IMR-90 (cell line): ENCODE results near the gene DOCK1. TPM values are rescaled to one million over a fixed set of nuclear protein-coding genes. Genes with fewer than 3 reads are reported as not detected.

ENCODE experiments used
- ATAC-seq: fragments of 200-7000 bp; cut with Tn5 transposase; 2 replicates; pipeline ENCODE4 v1.9.1; 2020; ENCODE audit warnings: low read depth, mild to moderate bottlenecking, moderate library complexity
- BruUV-seq: library from RNA; stranded (reverse); fragments of 400-500 nt; replicated peaks from 2 replicates; lab custom pipeline; 2021; lab: Mats Ljungman, UMichigan
- CTCF ChIA-PET: fragments of 300-600 bp; formaldehyde crosslinking; extraction: SDS; loops from one replicate; lab custom pipeline; 2021; ENCODE audit warnings: antibody characterized with exemption; lab: Yijun Ruan, JAX
- POLR2A ChIA-PET: fragments of 300-600 bp; sonication (Branson Sonifier 250); formaldehyde crosslinking; loops from one replicate; lab custom pipeline; 2022; ENCODE audit warnings: antibody characterized with exemption; ENCODE audit not compliant: unreplicated experiment; lab: Charles Lee
- DNase-seq: peaks from one replicate; pipeline ENCODE4 v3.0.0; 2013
- H2AFZ ChIP-seq: replicated peaks from 2 replicates; pipeline ENCODE3; 2013; ENCODE audit warnings: low read length, mild to moderate bottlenecking; ENCODE audit not compliant: poor library complexity
- H2AK5ac ChIP-seq: 2 replicates; pipeline ENCODE4 v1.6.1; 2013; ENCODE audit warnings: low read depth, low read length, inconsistent platforms
- H2AK9ac ChIP-seq: replicated peaks from 2 replicates; pipeline ENCODE3; 2013; ENCODE audit warnings: mild to moderate bottlenecking, low read depth, low read length, moderate library complexity; ENCODE audit not compliant: poor library complexity
- H2BK120ac ChIP-seq: 2 replicates; pipeline ENCODE4 v1.6.1; 2013; ENCODE audit warnings: low read depth, low read length, inconsistent platforms
- H2BK15ac ChIP-seq: 3 replicates; pipeline ENCODE4 v1.6.1; 2013; ENCODE audit warnings: low read depth, low read length, inconsistent platforms
- H2BK20ac ChIP-seq: 2 replicates; pipeline ENCODE4 v1.6.1; 2013; ENCODE audit warnings: low read depth, mild to moderate bottlenecking, inconsistent platforms, low read length, moderate library complexity
- H2BK5ac ChIP-seq: 2 replicates; pipeline ENCODE4 v1.6.1; 2013; ENCODE audit warnings: mild to moderate bottlenecking, low read depth, low read length, inconsistent platforms; ENCODE audit not compliant: poor library complexity, severe bottlenecking
- H3K14ac ChIP-seq: replicated peaks from 2 replicates; pipeline ENCODE4 v1.6.1; 2013; ENCODE audit warnings: low read depth, low read length, inconsistent platforms
- H3K18ac ChIP-seq: 2 replicates; pipeline ENCODE4 v1.6.1; 2013; ENCODE audit warnings: low read depth, low read length, control low read depth
- H3K23ac ChIP-seq: 2 replicates; pipeline ENCODE4 v1.6.1; 2013; ENCODE audit warnings: low read depth, low read length, inconsistent platforms
- H3K27ac ChIP-seq: 2 replicates; pipeline ENCODE4 v1.5.1; 2013; ENCODE audit warnings: mild to moderate bottlenecking, control low read depth, low read length; ENCODE audit not compliant: insufficient read depth
- H3K27me3 ChIP-seq: 2 replicates; pipeline ENCODE4 v1.6.1; 2013; ENCODE audit warnings: low read length; ENCODE audit not compliant: control insufficient read depth, insufficient read depth
- H3K36me3 ChIP-seq: 2 replicates; pipeline ENCODE4 v1.6.1; 2013; ENCODE audit warnings: low read length, mixed read lengths; ENCODE audit not compliant: control insufficient read depth, insufficient read depth
- H3K4ac ChIP-seq: 2 replicates; pipeline ENCODE4 v1.6.1; 2013; ENCODE audit warnings: low read depth, low read length, inconsistent platforms
- H3K4me1 ChIP-seq: 2 replicates; pipeline ENCODE4 v1.6.1; 2013; ENCODE audit warnings: low read length, mixed read lengths; ENCODE audit not compliant: control insufficient read depth, insufficient read depth
- H3K4me2 ChIP-seq: 2 replicates; pipeline ENCODE4 v1.6.1; 2013; ENCODE audit warnings: low read depth, mild to moderate bottlenecking, control low read depth, low read length, moderate library complexity
- H3K4me3 ChIP-seq: 2 replicates; pipeline ENCODE4 v1.5.1; 2013; ENCODE audit warnings: low read depth, mild to moderate bottlenecking, control low read depth, low read length, moderate library complexity; ENCODE audit not compliant: insufficient read depth
- H3K56ac ChIP-seq: 2 replicates; pipeline ENCODE4 v1.6.1; 2013; ENCODE audit warnings: low read length, inconsistent platforms; ENCODE audit not compliant: insufficient read depth; ENCODE audit errors: extremely low read depth
- H3K79me1 ChIP-seq, 2 experiments: 2 replicates each; pipeline ENCODE4 v1.6.1; 2013; ENCODE audit warnings: low read length in 2 of 2, inconsistent platforms in 1 of 2, low read depth in 1 of 2
- H3K9ac ChIP-seq: 2 replicates; pipeline ENCODE4 v1.6.1; 2013; ENCODE audit warnings: low read depth, low read length, control low read depth
- H3K9me1 ChIP-seq: 2 replicates; pipeline ENCODE4 v1.6.1; 2013; ENCODE audit warnings: low read length, inconsistent platforms; ENCODE audit not compliant: insufficient read depth
- H3K9me3 ChIP-seq: 2 replicates; pipeline ENCODE4 v1.6.1; 2013; ENCODE audit warnings: low read length; ENCODE audit not compliant: control insufficient read depth, insufficient read depth
- H4K20me1 ChIP-seq: 2 replicates; pipeline ENCODE4 v1.6.1; 2013; ENCODE audit warnings: low read length, inconsistent platforms; ENCODE audit not compliant: insufficient read depth
- H4K5ac ChIP-seq: 2 replicates; pipeline ENCODE4 v1.6.1; 2013; ENCODE audit warnings: mild to moderate bottlenecking, low read depth, low read length, control low read depth
- H4K8ac ChIP-seq, 2 experiments: 2 replicates each; pipeline ENCODE4 v1.6.1; 2013; ENCODE audit warnings: low read depth in 2 of 2, low read length in 2 of 2, control low read depth in 1 of 2, inconsistent platforms in 1 of 2
- H4K91ac ChIP-seq: 2 replicates; pipeline ENCODE4 v1.6.1; 2013; ENCODE audit warnings: low read depth, low read length, inconsistent platforms; ENCODE audit not compliant: insufficient read depth
- BHLHE40 ChIP-seq: fragments of 150-350 bp; IDR thresholded peaks from 2 replicates; pipeline ENCODE4 v1.6.1; 2016; ENCODE audit warnings: mild to moderate bottlenecking, low read depth, low read length
- CEBPB ChIP-seq: IDR thresholded peaks from 2 replicates; pipeline ENCODE4 v1.6.1; 2012; ENCODE audit warnings: low read depth, low read length, improper control_type of control experiment
- CHD1 ChIP-seq: IDR thresholded peaks from 2 replicates; pipeline ENCODE4 v1.6.1; 2012; ENCODE audit warnings: low read depth, low read length, improper control_type of control experiment
- MAFK ChIP-seq: IDR thresholded peaks from 2 replicates; pipeline ENCODE4 v1.6.1; 2012; ENCODE audit warnings: low read depth, low read length, improper control_type of control experiment
- MAZ ChIP-seq: IDR thresholded peaks from 2 replicates; pipeline ENCODE4 v1.6.1; 2012; ENCODE audit warnings: low read depth, mild to moderate bottlenecking, low read length, improper control_type of control experiment, moderate library complexity, borderline replicate concordance
- MXI1 ChIP-seq: IDR thresholded peaks from 2 replicates; pipeline ENCODE4 v1.6.1; 2012; ENCODE audit warnings: low read depth, mild to moderate bottlenecking, low read length, moderate library complexity, borderline replicate concordance
- NFE2L2 ChIP-seq: fragments of 150-350 bp; IDR thresholded peaks from 2 replicates; pipeline ENCODE4 v1.6.1; 2016; ENCODE audit warnings: low read depth, mild to moderate bottlenecking, low read length
- RAD21 ChIP-seq: IDR thresholded peaks from 2 replicates; pipeline ENCODE4 v1.6.1; 2012; ENCODE audit warnings: low read length, improper control_type of control experiment
- RCOR1 ChIP-seq: IDR thresholded peaks from 2 replicates; pipeline ENCODE4 v1.6.1; 2012; ENCODE audit warnings: mild to moderate bottlenecking, low read length, improper control_type of control experiment; ENCODE audit not compliant: insufficient replicate concordance
- RFX5 ChIP-seq: IDR thresholded peaks from 2 replicates; pipeline ENCODE4 v1.8.0; 2012; ENCODE audit warnings: low read depth, mild to moderate bottlenecking, low read length, moderate library complexity
- WGBS, 2 experiments: methylation state at CpG; one replicate each; pipeline versions ENCODE4 v1.1.5 to v1.1.7; 2013; ENCODE audit warnings: missing lambda C conversion rate in 2 of 2; ENCODE audit not compliant: insufficient read length in 1 of 2; ENCODE audit errors: extremely low coverage in 2 of 2; 5-methylcytosine and 5-hydroxymethylcytosine counted together
- dilution Hi-C: fragments of 300-500 bp; cut with HindIII; formaldehyde crosslinking; loops from one replicate; pipeline ENCODE4 v1.14.3; 2018; ENCODE audit warnings: low sequenced_read_pairs; ENCODE audit not compliant: unreplicated experiment
- in situ Hi-C: fragments of 300-500 bp; cut with MboI; formaldehyde crosslinking; loops from 3 replicates; pipeline ENCODE4 v1.14.3; 2019; ENCODE audit warnings: low sequenced_read_pairs, inconsistent platforms, mixed read lengths
- intact Hi-C: fragments of 100-400 bp; cut with micrococcal nuclease; formaldehyde crosslinking; loops from 2 replicates; pipeline ENCODE4 v1.10.0; 2022
- polyA plus RNA-seq, 3 experiments: library from polyadenylated mRNA; depleted of rRNA; stranded (reverse); fragments of >200 nt; gene quantifications; 2 replicates each; pipeline ENCODE4 v1.2.3, GENCODE V29; 2012; ENCODE audit warnings: low replicate concordance in 1 of 3
- total RNA-seq: library from RNA; depleted of rRNA; stranded (reverse); fragments of >200 nt; gene quantifications from 2 replicates; pipeline ENCODE4 v1.2.3, GENCODE V29; 2012
- TF ChIP-seq, protein P1 (sequence below): fragments of 150-350 bp; IDR thresholded peaks from 2 replicates; pipeline ENCODE4 v1.6.1; 2016; ENCODE audit warnings: low read depth, mild to moderate bottlenecking, low read length, moderate library complexity, borderline replicate concordance
- TF ChIP-seq, protein P2 (sequence below): conservative IDR thresholded peaks from 2 replicates; pipeline ENCODE4 v1.5.1; 2012; ENCODE audit warnings: mild to moderate bottlenecking, low read depth, low read length, improper control_type of control experiment
- TF ChIP-seq, protein P3 (sequence below): fragments of 150-350 bp; IDR thresholded peaks from 2 replicates; pipeline ENCODE4 v1.6.1; 2017; ENCODE audit warnings: mild to moderate bottlenecking, antibody characterized with exemption, low read length, low read depth

The DOCK1 gene
- total and polyA plus RNA-seq, 2 of the 4 experiments (the other 2 are of a cell fraction), result 28.2 to 71.0 TPM

DNA sequence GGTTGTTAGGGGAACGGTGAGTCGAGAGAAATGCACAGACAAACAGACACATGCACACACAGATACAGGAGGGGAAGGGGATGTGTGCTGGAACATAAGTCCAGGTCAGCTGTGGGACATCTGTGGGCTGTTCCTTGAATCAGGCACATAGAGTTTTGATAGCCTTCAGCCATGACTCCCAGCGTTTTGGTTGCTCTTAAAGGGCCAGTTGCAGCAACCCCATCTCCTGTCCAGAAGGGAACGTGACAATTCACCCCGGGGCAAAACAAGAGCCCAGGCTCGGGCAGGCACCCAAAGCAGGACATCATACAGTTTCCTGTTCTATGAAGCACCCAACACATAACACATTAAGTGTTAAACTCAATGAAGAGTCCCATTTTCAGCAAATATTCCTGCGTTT, 281.6 kb downstream of the DOCK1 start:
- H3K36me3 ChIP-seq, result peaks cover 5% of the 10 kb centered on the region
- H3K14ac ChIP-seq, result no peak overlapping the region
- H3K4me2 ChIP-seq, result no peak overlapping the region
- in situ Hi-C loops (no loop called here), intact Hi-C loops (no loop called here), dilution Hi-C loops (no loop called here)
- no peak overlapping the region for H3K56ac ChIP-seq
- no TSS peak for BruUV-seq
- ChIA-PET POLR2A (no interaction called here), CTCF (no interaction called here)
- H2BK120ac ChIP-seq, result no peak overlapping the region
- H3K27me3 ChIP-seq, result no peaks in the 10 kb centered on the region
- no peaks in the 10 kb centered on the region for H3K9me3 ChIP-seq
- H3K4me3 ChIP-seq, result no peak overlapping the region
- no peak overlapping the region for H2BK5ac ChIP-seq
- H4K5ac ChIP-seq, result no peak overlapping the region
- no peak overlapping the region for H3K9ac ChIP-seq
- no peak overlapping the region for H2AFZ ChIP-seq
- H4K20me1 ChIP-seq, result peaks cover 10% of the 10 kb centered on the region; the same call in 1 of the 2 replicates
- H3K23ac ChIP-seq, result no peak overlapping the region
- H4K8ac ChIP-seq, result no peak overlapping the region
- no CpG with 5 or more reads among the region's 7 CpGs for WGBS, 2 experiments
- H3K27ac ChIP-seq, result no peak overlapping the region
- no peak overlapping the region for H3K18ac ChIP-seq
- no peak overlapping the region for H4K91ac ChIP-seq
- H3K9me1 ChIP-seq, result peaks cover 11% of the 10 kb centered on the region; the same call in 1 of the 2 replicates
- DNase-seq (no peak), ATAC-seq (no peak)
- H2BK15ac ChIP-seq, result no peak overlapping the region
- no peak overlapping the region for H2AK9ac ChIP-seq
- peaks cover 8 to 9% of the 10 kb centered on the region in 2 experiments; a peak in 3 of 4 replicates for H3K79me1 ChIP-seq
- H3K4me1 ChIP-seq, result peaks cover 3% of the 10 kb centered on the region; the same call in 1 of the 2 replicates
- no peak for TF ChIP-seq MAFK
- no peak for TF ChIP-seq CHD1
- TF ChIP-seq, protein P1, sequence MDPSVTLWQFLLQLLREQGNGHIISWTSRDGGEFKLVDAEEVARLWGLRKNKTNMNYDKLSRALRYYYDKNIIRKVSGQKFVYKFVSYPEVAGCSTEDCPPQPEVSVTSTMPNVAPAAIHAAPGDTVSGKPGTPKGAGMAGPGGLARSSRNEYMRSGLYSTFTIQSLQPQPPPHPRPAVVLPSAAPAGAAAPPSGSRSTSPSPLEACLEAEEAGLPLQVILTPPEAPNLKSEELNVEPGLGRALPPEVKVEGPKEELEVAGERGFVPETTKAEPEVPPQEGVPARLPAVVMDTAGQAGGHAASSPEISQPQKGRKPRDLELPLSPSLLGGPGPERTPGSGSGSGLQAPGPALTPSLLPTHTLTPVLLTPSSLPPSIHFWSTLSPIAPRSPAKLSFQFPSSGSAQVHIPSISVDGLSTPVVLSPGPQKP, result no peak
- no peak for TF ChIP-seq MXI1
- no peak for TF ChIP-seq RCOR1
- no peak for TF ChIP-seq RAD21
- no peak for TF ChIP-seq RFX5
- TF ChIP-seq NFE2L2, result no peak
- TF ChIP-seq MAZ, result no peak
- no peak for TF ChIP-seq CEBPB
- TF ChIP-seq BHLHE40, result no peak
- TF ChIP-seq, protein P2, sequence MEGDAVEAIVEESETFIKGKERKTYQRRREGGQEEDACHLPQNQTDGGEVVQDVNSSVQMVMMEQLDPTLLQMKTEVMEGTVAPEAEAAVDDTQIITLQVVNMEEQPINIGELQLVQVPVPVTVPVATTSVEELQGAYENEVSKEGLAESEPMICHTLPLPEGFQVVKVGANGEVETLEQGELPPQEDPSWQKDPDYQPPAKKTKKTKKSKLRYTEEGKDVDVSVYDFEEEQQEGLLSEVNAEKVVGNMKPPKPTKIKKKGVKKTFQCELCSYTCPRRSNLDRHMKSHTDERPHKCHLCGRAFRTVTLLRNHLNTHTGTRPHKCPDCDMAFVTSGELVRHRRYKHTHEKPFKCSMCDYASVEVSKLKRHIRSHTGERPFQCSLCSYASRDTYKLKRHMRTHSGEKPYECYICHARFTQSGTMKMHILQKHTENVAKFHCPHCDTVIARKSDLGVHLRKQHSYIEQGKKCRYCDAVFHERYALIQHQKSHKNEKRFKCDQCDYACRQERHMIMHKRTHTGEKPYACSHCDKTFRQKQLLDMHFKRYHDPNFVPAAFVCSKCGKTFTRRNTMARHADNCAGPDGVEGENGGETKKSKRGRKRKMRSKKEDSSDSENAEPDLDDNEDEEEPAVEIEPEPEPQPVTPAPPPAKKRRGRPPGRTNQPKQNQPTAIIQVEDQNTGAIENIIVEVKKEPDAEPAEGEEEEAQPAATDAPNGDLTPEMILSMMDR, result no peak
- TF ChIP-seq, protein P3, sequence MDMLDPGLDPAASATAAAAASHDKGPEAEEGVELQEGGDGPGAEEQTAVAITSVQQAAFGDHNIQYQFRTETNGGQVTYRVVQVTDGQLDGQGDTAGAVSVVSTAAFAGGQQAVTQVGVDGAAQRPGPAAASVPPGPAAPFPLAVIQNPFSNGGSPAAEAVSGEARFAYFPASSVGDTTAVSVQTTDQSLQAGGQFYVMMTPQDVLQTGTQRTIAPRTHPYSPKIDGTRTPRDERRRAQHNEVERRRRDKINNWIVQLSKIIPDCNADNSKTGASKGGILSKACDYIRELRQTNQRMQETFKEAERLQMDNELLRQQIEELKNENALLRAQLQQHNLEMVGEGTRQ, result no peak
- no peak overlapping the region for H2BK20ac ChIP-seq
- no peak overlapping the region for H3K4ac ChIP-seq
- H2AK5ac ChIP-seq, result no peak overlapping the region
